Measurements from ENCODE around the gene ARL6IP5.

Gene ARL6IP5

DNA sequence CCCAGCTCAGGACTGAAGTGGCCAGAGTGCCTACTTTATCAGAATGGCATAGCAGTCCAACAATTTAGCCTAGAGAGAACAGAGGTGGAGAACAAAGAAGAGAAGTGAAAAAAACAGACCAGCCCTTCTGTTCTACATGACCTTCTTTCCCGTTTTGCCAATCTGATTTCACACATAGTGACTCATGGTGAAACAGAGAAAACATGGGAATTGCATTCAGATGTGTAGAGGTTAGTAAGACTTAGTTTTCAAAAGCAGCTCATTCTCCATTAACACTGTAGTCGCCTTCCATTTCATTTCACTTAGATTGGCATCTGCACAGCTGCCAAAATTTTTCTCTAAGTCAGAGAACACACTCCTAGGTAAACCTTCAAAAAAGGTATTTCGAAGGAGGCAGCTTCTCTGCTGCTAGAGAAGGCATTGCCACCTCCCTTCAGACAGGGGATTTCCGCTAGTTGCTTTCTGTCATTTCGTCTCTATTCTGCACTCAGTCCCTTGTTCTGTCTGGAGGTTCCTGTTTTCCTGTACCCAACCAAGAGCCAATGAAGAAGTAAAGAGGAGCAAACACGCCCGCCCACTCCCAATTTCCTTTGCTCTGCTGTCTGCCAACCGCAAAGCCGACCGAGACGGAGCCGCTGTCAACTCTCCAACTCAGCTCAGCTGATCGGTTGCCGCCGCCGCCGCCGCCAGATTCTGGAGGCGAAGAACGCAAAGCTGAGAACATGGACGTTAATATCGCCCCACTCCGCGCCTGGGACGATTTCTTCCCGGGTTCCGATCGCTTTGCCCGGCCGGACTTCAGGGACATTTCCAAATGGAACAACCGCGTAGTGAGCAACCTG, at the start of gene ARL6IP5:
ARL6IP5 (plus strand) TSS at position 612 of the 842 bp plus-strand sequence; CDS start at position 723, 111 bp downstream.
- peak; percentile 91 for DNase-seq

DNA sequence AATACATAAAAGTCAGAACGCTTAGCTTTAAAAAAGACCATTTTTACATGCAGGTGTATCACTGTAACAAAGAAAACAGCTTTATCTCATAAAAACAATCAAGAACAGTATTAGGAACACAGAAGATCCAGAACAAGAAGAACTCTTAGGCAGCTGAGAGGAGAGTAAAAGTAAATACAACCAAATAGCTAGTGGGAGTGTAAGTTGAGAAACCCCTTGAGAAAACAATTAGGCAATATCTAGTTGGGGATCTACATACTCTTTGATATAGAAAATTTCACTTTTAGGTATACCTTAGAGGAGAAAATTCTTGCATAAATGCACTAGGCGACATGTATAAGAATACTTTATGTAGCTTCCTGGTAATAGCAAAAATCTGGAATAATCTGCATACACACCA, 40.1 kb upstream of the ARL6IP5 start:
- no peak for DNase-seq

DNA sequence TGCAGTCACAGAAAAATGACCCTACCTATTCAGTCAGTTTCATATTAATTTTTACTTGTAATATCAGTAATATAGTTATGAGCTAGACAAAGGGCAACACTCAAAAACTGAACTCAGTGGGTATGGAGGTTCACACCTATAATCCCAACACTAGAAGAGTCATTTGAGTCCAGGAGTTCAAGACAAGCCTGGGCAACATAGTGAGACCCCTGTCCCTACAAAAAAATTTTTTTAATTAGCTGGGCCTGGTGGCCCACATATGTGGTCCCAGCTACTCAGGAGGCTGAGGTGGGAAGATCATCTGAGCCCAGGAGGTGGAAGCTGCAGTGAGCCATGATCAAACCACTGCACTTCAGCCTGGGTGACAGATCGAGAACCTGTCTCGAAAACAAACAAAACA, 35.7 kb upstream of the ARL6IP5 start:
- DNase-seq: no peak

GRCh38 chr3:69051756-69052471, 32.8 kb upstream of the ARL6IP5 start, which contains the start of gene TMF1:
TSS of gene TMF1 (minus strand) at chr3:69052333. CDS start at chr3:69052086, 247 bp downstream.
- peak; percentile 99 for DNase-seq

DNA sequence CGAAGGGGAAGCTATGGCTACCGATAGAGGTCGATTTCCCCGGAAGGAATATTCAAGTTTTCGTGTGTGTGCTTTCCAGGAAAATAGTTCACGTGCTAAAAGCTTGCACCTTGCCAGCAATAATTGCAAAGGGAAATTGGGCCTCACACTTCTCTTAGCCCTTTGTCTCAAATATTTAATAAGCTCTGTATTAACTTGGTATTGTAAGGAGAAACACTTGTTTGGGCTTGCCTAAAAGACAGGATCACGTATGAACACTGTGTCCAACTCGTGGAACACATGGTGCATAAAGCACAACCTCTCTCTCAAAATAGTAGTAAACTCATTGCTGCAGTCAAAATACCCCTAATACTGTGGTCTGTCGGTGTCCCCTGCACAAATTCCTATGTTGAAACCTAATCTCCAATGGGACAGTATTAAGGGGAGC, 32.3 kb upstream of the ARL6IP5 start:
- DNase-seq: no peak

DNA sequence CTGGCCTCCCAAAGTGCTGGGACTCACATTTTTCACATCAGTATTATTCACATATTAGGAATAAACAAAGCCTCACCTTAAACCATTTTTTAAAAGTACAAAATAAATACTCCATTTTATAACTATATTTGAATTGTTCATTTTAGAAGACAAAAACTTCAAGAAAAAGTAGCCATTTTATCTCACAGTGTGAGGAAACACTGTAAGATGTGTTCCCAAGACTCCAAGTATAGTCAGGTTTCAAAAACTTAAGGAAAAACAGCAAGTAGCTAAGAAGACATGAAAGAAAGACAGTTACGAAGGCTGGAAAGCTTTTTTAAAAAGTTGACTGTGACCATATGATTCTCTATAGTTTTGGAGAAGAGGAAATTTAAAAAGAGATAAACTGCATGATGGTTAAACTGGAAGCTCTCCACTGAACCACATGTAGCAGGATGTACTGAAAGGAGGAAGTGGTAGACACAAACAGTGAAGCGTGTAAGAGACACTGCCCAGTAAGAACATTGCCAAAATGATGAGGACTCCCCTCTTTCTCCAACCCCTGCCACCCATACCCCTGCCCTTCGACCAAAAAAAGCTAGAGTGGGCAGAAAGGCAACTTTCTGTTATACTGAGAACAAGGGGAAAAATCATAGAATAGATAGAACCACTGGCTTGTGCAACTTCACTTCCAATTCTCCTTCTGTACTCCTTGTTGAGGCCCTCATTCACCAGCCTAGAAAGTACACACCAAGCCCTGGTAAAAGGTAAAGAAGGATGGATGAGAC, 26.4 kb upstream of the ARL6IP5 start:
- no peak for DNase-seq

DNA sequence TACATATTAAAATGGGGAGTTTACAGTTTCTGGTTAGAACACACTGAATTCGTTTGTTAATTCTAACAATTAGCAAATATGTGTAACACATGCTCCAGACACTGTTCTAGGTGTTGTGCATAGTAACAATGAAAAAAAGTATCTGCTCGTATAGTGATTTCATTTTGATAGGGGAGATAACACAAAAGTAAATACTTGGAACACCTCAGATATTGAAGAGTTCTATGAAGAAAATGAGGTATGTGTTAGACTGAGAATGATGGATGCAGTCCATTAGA, 25.9 kb upstream of the ARL6IP5 start:
- no peak for DNase-seq

- DNase-seq: no peak
Observed at GRCh38 chr3:69059688-69060087, 25.0 kb upstream of the ARL6IP5 start.

- DNase-seq: no peak
Observed at GRCh38 chr3:69063636-69064035, 21.1 kb upstream of the ARL6IP5 start.

DNA sequence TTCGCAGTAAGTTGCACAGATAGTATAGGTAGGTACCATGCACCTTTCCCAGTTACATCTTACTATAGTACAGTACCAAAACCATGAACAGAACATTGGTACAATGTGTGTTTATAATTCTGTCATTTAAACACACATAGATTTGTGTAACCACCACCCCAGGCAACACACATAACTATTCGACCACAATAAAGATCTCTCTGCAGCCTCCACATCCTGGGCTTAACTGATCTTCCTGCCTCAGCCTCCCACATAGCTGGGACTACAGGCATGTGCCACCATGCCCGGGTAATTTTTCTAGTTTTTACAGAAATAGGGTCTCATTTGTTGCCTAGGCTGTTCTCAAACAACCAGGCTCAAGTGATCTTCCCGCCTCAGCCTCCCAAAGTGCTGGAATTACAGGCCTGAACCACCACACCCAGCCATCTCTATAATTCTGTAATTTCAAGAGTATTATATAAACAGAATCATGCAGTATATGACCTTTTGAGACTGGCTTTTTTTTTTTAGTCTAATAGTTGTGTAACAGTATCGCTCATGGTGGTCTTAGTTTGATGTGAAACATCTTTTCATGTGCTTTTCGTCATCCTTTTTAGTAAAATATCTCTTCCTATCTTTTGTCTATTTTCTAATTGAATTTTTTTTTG, 19.3 kb upstream of the ARL6IP5 start:
- DNase-seq: no peak

DNA sequence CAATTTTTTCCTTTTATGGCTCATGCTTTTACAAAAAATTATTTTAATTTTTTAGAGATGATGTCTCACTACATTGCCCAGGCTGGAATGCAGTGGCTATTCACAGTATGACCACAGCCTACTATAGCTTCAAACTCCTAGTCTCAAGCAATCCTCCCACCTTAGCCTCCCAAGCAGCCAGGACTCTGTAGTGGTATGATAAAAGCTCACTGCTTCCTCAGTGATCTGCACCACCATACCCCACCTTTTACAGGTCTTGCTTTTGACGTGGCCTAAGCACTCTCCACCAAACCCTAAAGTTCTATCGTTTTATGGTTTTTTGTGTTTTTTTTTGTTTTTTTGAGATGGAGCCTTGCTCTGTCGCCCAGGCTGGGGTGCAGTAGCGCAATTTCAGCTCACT, 18.6 kb upstream of the ARL6IP5 start:
- DNase-seq: no peak

- no peak for DNase-seq
Observed at GRCh38 chr3:69072928-69073327, 11.8 kb upstream of the ARL6IP5 start.

DNA sequence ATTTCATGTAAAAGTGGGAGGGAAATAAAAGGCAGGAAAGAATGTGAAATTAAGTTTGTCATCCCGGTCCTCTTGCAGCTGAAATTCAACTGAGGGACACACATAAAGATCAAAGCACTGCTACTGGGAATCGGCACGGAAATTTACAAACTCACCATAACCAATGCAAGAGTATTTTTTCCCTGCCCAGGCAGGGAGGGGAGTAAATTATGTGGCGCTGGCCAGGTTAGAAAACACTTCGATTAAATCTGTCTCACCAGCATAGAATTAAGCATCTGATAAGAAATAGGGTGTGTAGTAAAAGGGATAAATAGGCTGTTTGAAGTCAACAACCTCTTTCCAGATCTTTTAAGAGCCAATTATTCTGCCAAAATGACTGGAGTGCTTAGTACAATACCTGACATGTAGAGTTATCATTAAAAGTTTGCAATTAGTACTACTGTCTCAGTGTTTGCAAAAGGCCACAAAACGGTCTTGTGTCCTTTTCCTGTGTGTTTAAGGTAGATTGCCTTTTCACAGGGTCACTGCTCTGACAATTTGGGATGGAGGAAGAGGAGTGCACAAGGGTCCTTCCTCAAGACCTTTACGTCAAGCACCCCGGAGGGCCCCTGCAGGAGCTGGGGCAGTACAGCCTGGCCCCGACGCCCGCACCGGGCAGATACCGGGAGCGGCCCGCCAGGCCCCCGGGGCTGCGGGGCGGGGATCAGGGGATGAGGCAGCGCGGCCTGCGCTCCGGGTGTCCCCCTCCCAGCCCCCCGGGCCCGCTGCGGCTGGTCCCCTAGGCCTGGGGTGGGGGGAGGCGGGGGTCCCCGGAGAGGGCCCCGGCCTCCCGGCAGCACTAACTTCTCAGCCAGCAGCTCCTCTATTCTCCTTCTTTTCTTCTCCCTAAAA, 5.2 kb upstream of the ARL6IP5 start:
- DNase-seq: no peak

- peak; percentile 84 for DNase-seq
Observed at GRCh38 chr3:69080233-69080920, 4.4 kb upstream of the ARL6IP5 start, which contains the start of gene UBA3. TSS of gene UBA3 (minus strand) at chr3:69080365. CDS start at chr3:69080353, 12 bp downstream.

DNA sequence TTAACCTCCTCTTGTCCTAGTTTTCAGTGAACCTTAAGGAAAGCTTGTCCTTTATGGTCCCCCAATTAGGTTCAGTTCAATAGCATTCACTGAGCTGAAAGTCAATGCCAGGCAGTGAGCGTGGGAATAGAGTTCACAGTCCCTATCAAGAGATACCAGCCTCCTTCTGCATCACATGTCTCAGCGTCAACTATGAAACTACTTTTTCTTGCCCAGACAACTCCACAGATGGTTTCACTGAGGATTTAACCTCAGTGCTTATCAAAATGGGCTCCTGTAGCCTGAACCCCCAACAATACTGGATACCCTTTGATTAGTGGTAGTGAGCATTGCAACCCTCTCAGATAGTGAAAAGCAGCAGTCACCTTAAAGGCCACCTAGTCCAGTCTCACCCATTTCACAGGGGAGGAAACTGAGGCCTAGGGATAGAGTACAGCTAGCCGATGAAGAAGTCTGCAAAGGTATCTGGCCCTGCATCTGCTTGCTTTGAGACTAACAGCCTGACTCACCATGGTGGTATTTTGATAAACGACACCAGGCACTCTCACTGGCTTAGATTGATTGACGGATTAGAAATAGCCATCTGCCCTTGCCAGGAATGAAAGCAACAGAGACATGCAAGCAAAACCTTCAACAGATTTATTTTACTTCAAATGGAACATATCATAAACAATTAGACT, 3.0 kb upstream of the ARL6IP5 start:
- peak; percentile 51 for DNase-seq

- DNase-seq: no peak
Observed at GRCh38 chr3:69082361-69082760, 2.4 kb upstream of the ARL6IP5 start.

GRCh38 chr3:69082805-69083204, 1.9 kb upstream of the ARL6IP5 start:
- DNase-seq: peak; percentile 90

DNA sequence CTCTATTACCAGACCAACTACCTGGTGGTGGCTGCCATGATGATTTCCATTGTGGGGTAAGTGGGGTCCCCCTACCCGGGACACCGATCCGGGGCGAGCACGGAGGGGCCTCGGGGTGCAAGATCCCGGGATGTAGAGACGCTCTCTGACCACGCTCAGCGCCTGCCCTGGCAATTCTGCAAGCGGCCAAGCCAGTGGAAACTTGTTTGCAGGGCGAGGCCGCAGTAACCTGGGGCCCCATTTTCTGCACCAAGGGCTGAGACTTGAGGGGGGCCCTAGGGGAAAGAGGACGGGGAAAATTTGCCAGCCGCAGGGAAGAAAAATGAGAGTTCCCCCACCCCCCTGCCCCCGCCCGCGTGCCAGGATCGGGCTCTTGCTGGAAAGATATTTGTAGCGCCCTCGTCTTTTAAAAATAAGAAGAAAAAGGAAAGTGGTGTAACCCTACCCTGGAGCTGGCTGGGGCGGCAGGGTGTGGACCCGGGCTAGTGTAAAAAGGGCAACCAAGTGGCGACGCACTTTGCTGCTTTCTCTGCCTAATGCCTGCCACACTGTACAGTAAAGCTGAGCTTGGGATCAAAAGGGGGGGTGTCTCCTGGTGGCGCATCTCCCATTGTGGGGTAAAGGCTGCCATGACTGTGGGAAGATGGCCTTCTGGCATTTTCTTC, 563 bp downstream of the ARL6IP5 start:
- no peak for DNase-seq

- peak; percentile 95 for DNase-seq
Observed at GRCh38 chr3:69085833-69086722, 1.3 kb downstream of the ARL6IP5 start.

Data from fibroblast of upper back skin (primary cell).